Neutrophil (primary cell): Measurements from ENCODE around the gene KRTAP5-5.

Source experiments
- H3K27ac ChIP-seq: fragments of 200-600 bp; sonication (generic); 2 replicates; pipeline ENCODE4 v1.5.1; 2016; ENCODE audit warnings: mild to moderate bottlenecking, moderate library complexity
- H3K27me3 ChIP-seq: fragments of 200-600 bp; sonication (generic); 2 replicates; pipeline ENCODE4 v1.6.0; 2016; ENCODE audit warnings: mild to moderate bottlenecking
- H3K36me3 ChIP-seq: fragments of 200-600 bp; sonication (generic); 2 replicates; pipeline ENCODE4 v1.5.1; 2017
- H3K4me1 ChIP-seq, 2 experiments: fragments of 200-600 bp in 1 of 2; sonication (generic) in 1 of 2; 1 replicate in 1 of 2; 2 replicates in 1 of 2; pipeline versions ENCODE4 v1.5.1 to v1.6.1; 2013 to 2016; ENCODE audit warnings: low read depth in 1 of 2, low read length in 1 of 2, mild to moderate bottlenecking in 1 of 2, moderate library complexity in 1 of 2; ENCODE audit not compliant: control insufficient read depth in 1 of 2, insufficient read depth in 1 of 2
- H3K4me3 ChIP-seq, 2 experiments: fragments of 200-600 bp in 1 of 2; sonication (generic) in 1 of 2; 1 replicate in 1 of 2; 2 replicates in 1 of 2; pipeline ENCODE4 v1.5.1; 2013 to 2016; ENCODE audit warnings: low read depth in 1 of 2, low read length in 1 of 2, mild to moderate bottlenecking in 1 of 2, moderate library complexity in 1 of 2
- H3K9me3 ChIP-seq: fragments of 200-600 bp; sonication (generic); 2 replicates; pipeline ENCODE4 v1.5.1; 2016
- CTCF ChIP-seq: fragments of 200-600 bp; sonication (generic); IDR thresholded peaks from 2 replicates; pipeline ENCODE4 v1.5.1; 2016; ENCODE audit warnings: antibody characterized with exemption

Gene KRTAP5-5

GRCh38 chr11:1608363-1608762, 21.2 kb upstream of the KRTAP5-5 start, which contains the start of gene KRTAP5-3:
KRTAP5-3 (minus strand) TSS chr11:1608463; CDS start chr11:1608385, 78 bp downstream.
- Histone ChIP-seq H3K4me3 (no peak within 1 kb of the TSS), H3K9me3 (no peaks in the 10 kb centered on the region), H3K36me3 (no peaks in the 10 kb centered on the region), H3K4me1 (no peaks in the 10 kb centered on the region), H3K27ac (no peak within 1 kb of the TSS), H3K27me3 (peaks cover 51% of the 10 kb centered on the region)
- no peak for TF ChIP-seq CTCF

GRCh38 chr11:1618231-1618630, 11.3 kb upstream of the KRTAP5-5 start:
- H3K27me3 ChIP-seq: peaks cover 15% of the 10 kb centered on the region
- TF ChIP-seq CTCF: no peak

GRCh38 chr11:1619449-1619848, 10.1 kb upstream of the KRTAP5-5 start:
- no peaks in the 10 kb centered on the region for H3K9me3 ChIP-seq
- peaks cover 15% of the 10 kb centered on the region for H3K27me3 ChIP-seq
- TF ChIP-seq CTCF: no peak
- no peak overlapping the region for H3K4me3 ChIP-seq
- H3K4me1 ChIP-seq: no peaks in the 10 kb centered on the region
- no peaks in the 10 kb centered on the region for H3K36me3 ChIP-seq
- no peak overlapping the region for H3K27ac ChIP-seq

More at GRCh38 chr11:1618231-1618630, 11.3 kb upstream of the KRTAP5-5 start:
- H3K9me3 ChIP-seq: no peaks in the 10 kb centered on the region
- no peak overlapping the region for H3K27ac ChIP-seq
- H3K4me3 ChIP-seq: no peak overlapping the region
- H3K36me3 ChIP-seq: no peaks in the 10 kb centered on the region
- H3K4me1 ChIP-seq: no peaks in the 10 kb centered on the region

- no peak within 1 kb of the TSS for H3K27ac ChIP-seq
- TF ChIP-seq CTCF: no peak
- H3K4me1 ChIP-seq: no peaks in the 10 kb centered on the region
- H3K9me3 ChIP-seq: no peaks in the 10 kb centered on the region
- peaks cover 30% of the 10 kb centered on the region for H3K27me3 ChIP-seq
- H3K36me3 ChIP-seq: no peaks in the 10 kb centered on the region
- no peak within 1 kb of the TSS for H3K4me3 ChIP-seq
Observed at GRCh38 chr11:1622086-1622485, 7.5 kb upstream of the KRTAP5-5 start, which contains the start of gene KRTAP5-4. KRTAP5-4 (minus strand) TSS chr11:1622138; CDS start chr11:1622093, 45 bp downstream.

GRCh38 chr11:1623716-1624115, 5.9 kb upstream of the KRTAP5-5 start:
- Histone ChIP-seq H3K4me1 (no peaks in the 10 kb centered on the region), H3K27me3 (peaks cover 31% of the 10 kb centered on the region), H3K27ac (no peak overlapping the region)

More at GRCh38 chr11:1623716-1624115, 5.9 kb upstream of the KRTAP5-5 start:
- H3K9me3 ChIP-seq: no peaks in the 10 kb centered on the region
- no peaks in the 10 kb centered on the region for H3K36me3 ChIP-seq
- TF ChIP-seq CTCF: no peak
- H3K4me3 ChIP-seq: no peak overlapping the region
